Smooth muscle cell (in vitro differentiated cells): ENCODE results near the gene NEK8. TPM values are rescaled to one million over a fixed set of nuclear protein-coding genes. Genes with fewer than 3 reads are reported as not detected.

Source experiments
- DNase-seq: peaks from one replicate; lab custom pipeline; 2025; ENCODE audit not compliant: unreplicated experiment; lab: John Stamatoyannopoulos, UW
- H2AFZ ChIP-seq: fragments of 200-600 bp; sonication (generic); 2 replicates; pipeline ENCODE4 v1.6.0; 2016; ENCODE audit warnings: antibody characterized with exemption, low read depth, mild to moderate bottlenecking
- H3F3A ChIP-seq: fragments of 200-600 bp; sonication (generic); 2 replicates; pipeline ENCODE4 v1.6.0; 2017; ENCODE audit warnings: antibody characterized with exemption, low read depth
- H3K27ac ChIP-seq: fragments of 200-600 bp; sonication (generic); 2 replicates; pipeline ENCODE4 v1.5.1; 2016; ENCODE audit warnings: low read depth, mild to moderate bottlenecking
- H3K27me3 ChIP-seq: fragments of 200-600 bp; sonication (generic); 2 replicates; pipeline ENCODE4 v1.6.1; 2016; ENCODE audit warnings: low read depth, mild to moderate bottlenecking
- H3K36me3 ChIP-seq: fragments of 200-600 bp; sonication (generic); 2 replicates; pipeline ENCODE4 v1.5.1; 2016; ENCODE audit warnings: low read depth
- H3K4me1 ChIP-seq: fragments of 200-600 bp; sonication (generic); 2 replicates; pipeline ENCODE4 v1.5.1; 2016; ENCODE audit warnings: low read depth
- H3K4me2 ChIP-seq: fragments of 200-600 bp; sonication (generic); 2 replicates; pipeline ENCODE4 v1.6.0; 2016; ENCODE audit warnings: mild to moderate bottlenecking
- H3K4me3 ChIP-seq: fragments of 200-600 bp; sonication (generic); 2 replicates; pipeline ENCODE4 v1.5.1; 2016; ENCODE audit warnings: mild to moderate bottlenecking
- H3K79me2 ChIP-seq: fragments of 200-600 bp; sonication (generic); 2 replicates; pipeline ENCODE4 v1.6.0; 2016; ENCODE audit warnings: low read depth, mild to moderate bottlenecking
- H3K9ac ChIP-seq: fragments of 200-600 bp; sonication (generic); 2 replicates; pipeline ENCODE4 v1.6.0; 2016; ENCODE audit warnings: low read depth
- H3K9me3 ChIP-seq: fragments of 200-600 bp; sonication (generic); replicated peaks from 2 replicates; pipeline ENCODE4 v1.5.1; 2016; ENCODE audit warnings: low read depth
- H4K20me1 ChIP-seq: fragments of 200-600 bp; sonication (generic); 2 replicates; pipeline ENCODE4 v1.6.0; 2016; ENCODE audit warnings: low read depth
- CTCF ChIP-seq: fragments of 200-600 bp; sonication (generic); IDR thresholded peaks from 2 replicates; pipeline ENCODE4 v1.5.1; 2017; ENCODE audit warnings: borderline replicate concordance, mild to moderate bottlenecking, antibody characterized with exemption; ENCODE audit not compliant: insufficient read depth, poor library complexity, severe bottlenecking
- WGBS: methylation state at CpG from one replicate; pipeline ENCODE4 v1.1.7; 2016; ENCODE audit warnings: low lambda C conversion rate; 5-methylcytosine and 5-hydroxymethylcytosine counted together
- polyA plus RNA-seq: library from polyadenylated mRNA; unstranded; fragments of >200 nt; fragmentation: Nextera tagmentation; extraction: Ambion mirVana; gene quantifications from 2 replicates; pipeline ENCODE4 v1.2.1, GENCODE V29; 2016
- total RNA-seq: library from RNA; depleted of rRNA; stranded (reverse); fragments of >200 nt; gene quantifications from 2 replicates; pipeline ENCODE4 v1.2.3, GENCODE V29; 2014

The NEK8 gene
- total and polyA plus RNA-seq, 2 experiments from 2014 or later, result 2.8 to 4.6 TPM

GRCh38 chr17:28685366-28685765 is 43.2 kb upstream of the NEK8 start:
- Histone ChIP-seq H3K27me3 (no peaks in the 10 kb centered on the region), H3K9me3 (no peaks in the 10 kb centered on the region), H3F3A (peaks cover 4% of the 10 kb centered on the region), H3K4me3 (no peak overlapping the region), H3K27ac (no peak overlapping the region), H3K4me2 (no peak overlapping the region), H3K4me1 (no peaks in the 10 kb centered on the region), H3K36me3 (peaks cover 82% of the 10 kb centered on the region), H4K20me1 (peaks cover 6% of the 10 kb centered on the region), H2AFZ (no peak overlapping the region), H3K79me2 (no peaks in the 10 kb centered on the region), H3K9ac (no peak overlapping the region)
- 97% methylated on average over 5 of the region's 5 CpGs for WGBS
- DNase-seq, result no peak
- TF ChIP-seq CTCF, result no peak

- DNase-seq, result no peak
- over 99% methylated on average over 4 of the region's 4 CpGs for WGBS
- H4K20me1 ChIP-seq, result peaks cover 6% of the 10 kb centered on the region
- H3K27me3 ChIP-seq, result no peaks in the 10 kb centered on the region
- peaks cover 4% of the 10 kb centered on the region for H3F3A ChIP-seq
- peaks cover 84% of the 10 kb centered on the region for H3K36me3 ChIP-seq
- no peaks in the 10 kb centered on the region for H3K9me3 ChIP-seq
- no peaks in the 10 kb centered on the region for H3K79me2 ChIP-seq
- H2AFZ ChIP-seq, result no peak overlapping the region
- H3K9ac ChIP-seq, result no peak overlapping the region
- TF ChIP-seq CTCF, result no peak
- no peaks in the 10 kb centered on the region for H3K4me1 ChIP-seq
- no peak overlapping the region for H3K4me3 ChIP-seq
- no peak overlapping the region for H3K4me2 ChIP-seq
- no peak overlapping the region for H3K27ac ChIP-seq
Observed at GRCh38 chr17:28686296-28686695, 42.3 kb upstream of the NEK8 start.

- Histone ChIP-seq H3K4me2 (no peak overlapping the region), H3K4me1 (no peaks in the 10 kb centered on the region), H3K9me3 (no peaks in the 10 kb centered on the region), H3K79me2 (no peaks in the 10 kb centered on the region), H3K36me3 (peaks cover 67% of the 10 kb centered on the region), H3K9ac (no peak overlapping the region), H2AFZ (no peak overlapping the region), H3K27ac (no peak overlapping the region), H3K4me3 (no peak overlapping the region), H3F3A (peaks cover 4% of the 10 kb centered on the region), H4K20me1 (peaks cover 6% of the 10 kb centered on the region), H3K27me3 (no peaks in the 10 kb centered on the region)
- WGBS, result over 99% methylated on average over 4 of the region's 4 CpGs
- no peak for DNase-seq
- no peak for TF ChIP-seq CTCF
Observed at GRCh38 chr17:28688481-28688880, 40.1 kb upstream of the NEK8 start.

- Histone ChIP-seq H3K4me1 (no peaks in the 10 kb centered on the region), H3F3A (peaks cover 4% of the 10 kb centered on the region), H2AFZ (no peak overlapping the region), H3K27me3 (no peaks in the 10 kb centered on the region), H4K20me1 (peaks cover 6% of the 10 kb centered on the region), H3K27ac (no peak overlapping the region), H3K4me2 (no peak overlapping the region), H3K36me3 (peaks cover 66% of the 10 kb centered on the region), H3K9me3 (no peaks in the 10 kb centered on the region), H3K4me3 (no peak overlapping the region), H3K79me2 (no peaks in the 10 kb centered on the region), H3K9ac (no peak overlapping the region)
- WGBS, result 97% methylated on average over 3 of the region's 3 CpGs
- DNase-seq, result no peak
- TF ChIP-seq CTCF, result no peak
Observed at GRCh38 chr17:28689011-28689410, 39.6 kb upstream of the NEK8 start.
